PC-3 (cell line): ENCODE data around the gene COL25A1. TPM values are rescaled to one million over a fixed set of nuclear protein-coding genes. Genes with fewer than 3 reads are reported as not detected.

Experiments used
- ATAC-seq: fragments of 200-7000 bp; cut with Tn5 transposase; 2 replicates; pipeline ENCODE4 v1.9.1; 2020; ENCODE audit warnings: mild to moderate bottlenecking, moderate library complexity
- BruUV-seq: library from RNA; stranded (reverse); fragments of 400-500 nt; replicated peaks from 2 replicates; lab custom pipeline; 2021; lab: Mats Ljungman, UMichigan
- CTCF ChIA-PET: fragments of 300-600 bp; sonication (Branson Sonifier 250); formaldehyde crosslinking; loops from one replicate; lab custom pipeline; 2022; ENCODE audit warnings: antibody characterized with exemption; lab: Charles Lee
- POLR2A ChIA-PET: fragments of 300-600 bp; sonication (Branson Sonifier 250); formaldehyde crosslinking; loops from one replicate; lab custom pipeline; 2022; ENCODE audit warnings: antibody characterized with exemption; ENCODE audit not compliant: unreplicated experiment; lab: Charles Lee
- DNase-seq: peaks from one replicate; pipeline ENCODE4 v3.0.0-alpha.2; 2015
- H2AFZ ChIP-seq: fragments of 300-600 bp; sonication (generic); 2 replicates; pipeline ENCODE4 v1.6.0; 2016; ENCODE audit warnings: antibody characterized with exemption, low read length
- H3F3A ChIP-seq: fragments of 300-600 bp; sonication (generic); one replicate; pipeline ENCODE4 v1.6.0; 2017; ENCODE audit warnings: antibody characterized with exemption, low read length, control low read depth, mild to moderate bottlenecking; ENCODE audit not compliant: unreplicated experiment
- H3K27ac ChIP-seq: fragments of 300-600 bp; sonication (generic); 2 replicates; pipeline ENCODE4 v1.5.1; 2016; ENCODE audit warnings: mild to moderate bottlenecking, low read length
- H3K27me3 ChIP-seq: fragments of 300-600 bp; sonication (generic); 2 replicates; pipeline ENCODE4 v1.6.1; 2016; ENCODE audit warnings: low read length, mixed read lengths
- H3K36me3 ChIP-seq: fragments of 300-600 bp; sonication (generic); 2 replicates; pipeline ENCODE4 v1.6.1; 2016; ENCODE audit warnings: low read depth, mixed run types, low read length, mixed read lengths
- H3K4me1 ChIP-seq: fragments of 300-600 bp; sonication (generic); 2 replicates; pipeline ENCODE4 v1.5.1; 2016; ENCODE audit warnings: low read length; ENCODE audit not compliant: insufficient read depth
- H3K4me2 ChIP-seq: fragments of 300-600 bp; sonication (generic); 2 replicates; pipeline ENCODE4 v1.6.0; 2016; ENCODE audit warnings: low read length
- H3K4me3 ChIP-seq: fragments of 300-600 bp; sonication (generic); 2 replicates; pipeline ENCODE4 v1.5.1; 2016; ENCODE audit warnings: mild to moderate bottlenecking, low read length, mixed read lengths
- H3K79me2 ChIP-seq: fragments of 300-600 bp; sonication (generic); 2 replicates; pipeline ENCODE4 v1.6.1; 2017; ENCODE audit warnings: low read length, mixed read lengths
- H3K9ac ChIP-seq: fragments of 300-600 bp; sonication (generic); 2 replicates; pipeline ENCODE4 v1.6.0; 2016; ENCODE audit warnings: mild to moderate bottlenecking, low read length
- H3K9me2 ChIP-seq: fragments of 300-600 bp; sonication (generic); replicated peaks from 2 replicates; pipeline ENCODE4 v1.6.1; 2016; ENCODE audit warnings: mixed run types, low read length, mixed read lengths
- H3K9me3 ChIP-seq: fragments of 300-600 bp; sonication (generic); 2 replicates; pipeline ENCODE4 v1.6.1; 2016; ENCODE audit warnings: low read length, mixed read lengths
- H4K20me1 ChIP-seq: fragments of 300-600 bp; sonication (generic); 2 replicates; pipeline ENCODE4 v1.6.1; 2016; ENCODE audit warnings: low read length, mixed read lengths
- EZH2 ChIP-seq: fragments of 300-600 bp; sonication (generic); IDR thresholded peaks from one replicate; pipeline ENCODE4 v1.6.1; 2017; ENCODE audit warnings: antibody characterized with exemption, mild to moderate bottlenecking, low read length; ENCODE audit not compliant: unreplicated experiment
- EZH2phosphoT487 ChIP-seq: fragments of 300-600 bp; sonication (generic); IDR thresholded peaks from 2 replicates; pipeline ENCODE4 v1.6.1; 2018; ENCODE audit warnings: mild to moderate bottlenecking, antibody characterized with exemption, low read length, borderline replicate concordance
- intact Hi-C: fragments of 100-400 bp; cut with micrococcal nuclease; formaldehyde crosslinking; loops from 2 replicates; pipeline ENCODE4 v1.9.0; 2023
- total RNA-seq: library from RNA; depleted of rRNA; stranded (reverse); fragments of >200 nt; gene quantifications from 2 replicates; pipeline ENCODE4 v1.2.3, GENCODE V29; 2014
- TF ChIP-seq, protein P1 (sequence below): fragments of 300-600 bp; sonication (generic); conservative IDR thresholded peaks from 2 replicates; pipeline ENCODE4 v1.5.1; 2017; ENCODE audit warnings: antibody characterized with exemption, low read depth, mild to moderate bottlenecking, low read length

The COL25A1 gene
- total RNA-seq, 1 experiment from 2014 or later = not detected

DNA sequence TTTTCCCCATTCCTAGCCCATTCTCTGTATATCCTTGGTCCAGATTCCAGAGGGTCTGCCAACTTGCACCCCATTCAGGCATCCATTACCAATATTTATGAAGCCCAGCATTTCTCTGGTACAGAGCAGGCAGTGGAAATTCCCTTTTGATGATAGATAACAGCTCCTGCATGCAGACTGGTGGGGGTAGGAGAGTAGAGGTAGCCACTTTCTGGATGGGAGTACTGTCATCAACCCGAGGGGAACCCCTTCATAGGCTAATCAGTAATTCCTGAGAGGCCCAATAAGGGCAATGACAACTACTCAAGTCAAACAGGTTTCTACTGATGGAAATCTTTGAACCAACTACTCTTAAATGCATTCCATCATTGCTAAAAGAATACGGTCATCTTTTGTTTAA lies 63.7 kb downstream of the COL25A1 start:
- CTCF ChIA-PET = no interaction called here
- no peak overlapping the region for H3K27ac ChIP-seq
- H3K4me3 ChIP-seq = no peak overlapping the region
- no peaks in the 10 kb centered on the region for H3K4me1 ChIP-seq
- DNase-seq (no peak), ATAC-seq (no peak)
- intact Hi-C loops = no loop called here
- H3K9me2 ChIP-seq = no peaks in the 10 kb centered on the region
- no peaks in the 10 kb centered on the region for H3F3A ChIP-seq
- TF ChIP-seq, protein P1, sequence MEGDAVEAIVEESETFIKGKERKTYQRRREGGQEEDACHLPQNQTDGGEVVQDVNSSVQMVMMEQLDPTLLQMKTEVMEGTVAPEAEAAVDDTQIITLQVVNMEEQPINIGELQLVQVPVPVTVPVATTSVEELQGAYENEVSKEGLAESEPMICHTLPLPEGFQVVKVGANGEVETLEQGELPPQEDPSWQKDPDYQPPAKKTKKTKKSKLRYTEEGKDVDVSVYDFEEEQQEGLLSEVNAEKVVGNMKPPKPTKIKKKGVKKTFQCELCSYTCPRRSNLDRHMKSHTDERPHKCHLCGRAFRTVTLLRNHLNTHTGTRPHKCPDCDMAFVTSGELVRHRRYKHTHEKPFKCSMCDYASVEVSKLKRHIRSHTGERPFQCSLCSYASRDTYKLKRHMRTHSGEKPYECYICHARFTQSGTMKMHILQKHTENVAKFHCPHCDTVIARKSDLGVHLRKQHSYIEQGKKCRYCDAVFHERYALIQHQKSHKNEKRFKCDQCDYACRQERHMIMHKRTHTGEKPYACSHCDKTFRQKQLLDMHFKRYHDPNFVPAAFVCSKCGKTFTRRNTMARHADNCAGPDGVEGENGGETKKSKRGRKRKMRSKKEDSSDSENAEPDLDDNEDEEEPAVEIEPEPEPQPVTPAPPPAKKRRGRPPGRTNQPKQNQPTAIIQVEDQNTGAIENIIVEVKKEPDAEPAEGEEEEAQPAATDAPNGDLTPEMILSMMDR = no peak
- TF ChIP-seq EZH2 (no peak), EZH2phosphoT487 (no peak)
- no peaks in the 10 kb centered on the region for H3K79me2 ChIP-seq
- H3K36me3 ChIP-seq = no peaks in the 10 kb centered on the region
- H2AFZ ChIP-seq = no peak overlapping the region
- H3K27me3 ChIP-seq = no peaks in the 10 kb centered on the region
- no peak overlapping the region for H3K9ac ChIP-seq
- no peaks in the 10 kb centered on the region for H4K20me1 ChIP-seq
- no TSS peak for BruUV-seq
- no peaks in the 10 kb centered on the region for H3K9me3 ChIP-seq
- no peak overlapping the region for H3K4me2 ChIP-seq
- POLR2A ChIA-PET = no interaction called here

DNA sequence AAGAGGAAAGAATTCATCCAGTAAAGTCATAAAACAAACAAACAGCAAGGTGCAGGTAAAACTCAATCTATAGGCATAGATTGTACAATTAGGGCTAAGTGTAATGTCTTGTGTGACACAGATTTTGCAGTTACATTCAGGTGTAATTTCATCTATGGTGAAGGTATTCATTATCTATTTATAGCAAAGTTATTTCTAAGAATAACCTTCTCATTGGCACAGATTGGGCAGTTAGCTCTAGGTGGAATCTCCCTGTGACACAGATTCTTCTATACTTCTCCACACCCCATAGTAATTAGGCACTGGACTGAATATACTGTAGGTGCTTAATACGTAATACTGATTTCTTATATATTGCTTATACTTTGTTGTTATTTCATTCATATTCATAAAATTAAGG lies 66.8 kb downstream of the COL25A1 start:
- H3K36me3 ChIP-seq = no peaks in the 10 kb centered on the region
- BruUV-seq = no TSS peak
- H3K27me3 ChIP-seq = no peaks in the 10 kb centered on the region
- H3K4me2 ChIP-seq = no peak overlapping the region
- no peak overlapping the region for H3K27ac ChIP-seq
- DNase-seq (no peak), ATAC-seq (no peak)
- no peak overlapping the region for H3K4me3 ChIP-seq
- no peaks in the 10 kb centered on the region for H3F3A ChIP-seq
- no peaks in the 10 kb centered on the region for H3K4me1 ChIP-seq
- intact Hi-C loops = no loop called here
- H2AFZ ChIP-seq = no peak overlapping the region
- H3K79me2 ChIP-seq = no peaks in the 10 kb centered on the region
- ChIA-PET POLR2A (interaction anchor here (0.6 kb wide), 1 partner anchor 14 kb away, joined by 3 read pairs; no protein-coding TSS in a partner anchor), CTCF (no interaction called here)
- H3K9me3 ChIP-seq = no peaks in the 10 kb centered on the region
- no peak overlapping the region for H3K9ac ChIP-seq
- no peaks in the 10 kb centered on the region for H3K9me2 ChIP-seq
- TF ChIP-seq, protein P1 = no peak
- no peak for TF ChIP-seq EZH2phosphoT487
- no peak for TF ChIP-seq EZH2
- no peaks in the 10 kb centered on the region for H4K20me1 ChIP-seq

DNA sequence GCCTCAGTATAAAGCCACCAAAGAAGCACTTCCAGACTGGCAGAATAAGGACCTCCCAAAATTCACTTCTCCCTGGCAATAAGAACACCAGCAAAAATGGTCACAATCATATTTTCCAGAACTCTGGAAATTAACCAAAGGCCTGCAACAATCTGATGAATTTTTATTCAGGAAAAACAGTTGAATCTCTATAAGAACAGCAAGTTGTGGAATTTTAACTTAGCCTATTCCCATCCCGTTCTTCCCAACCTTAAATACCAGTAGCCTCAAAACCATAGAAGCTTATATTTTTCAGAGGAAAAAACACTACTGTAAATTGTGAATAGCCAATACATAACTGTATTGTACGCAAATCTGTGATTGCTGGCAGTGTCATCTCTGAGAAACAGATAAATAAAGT lies 67.9 kb downstream of the COL25A1 start:
- Histone ChIP-seq H2AFZ (no peak overlapping the region), H3K36me3 (no peaks in the 10 kb centered on the region), H3K9me3 (no peaks in the 10 kb centered on the region), H3F3A (no peaks in the 10 kb centered on the region), H3K9me2 (no peaks in the 10 kb centered on the region), H3K4me2 (no peak overlapping the region), H3K4me3 (no peak overlapping the region), H4K20me1 (no peaks in the 10 kb centered on the region), H3K4me1 (no peaks in the 10 kb centered on the region), H3K27me3 (no peaks in the 10 kb centered on the region), H3K27ac (no peak overlapping the region), H3K79me2 (no peaks in the 10 kb centered on the region), H3K9ac (no peak overlapping the region)
- CTCF ChIA-PET = no interaction called here
- intact Hi-C loops = no loop called here
- POLR2A ChIA-PET = no interaction called here
- ATAC-seq (no peak), DNase-seq (no peak)
- TF ChIP-seq EZH2 (no peak), EZH2phosphoT487 (no peak)
- no TSS peak for BruUV-seq
